Erythroblast (primary cell): ENCODE measurements around the gene AMACR.
A peak's percentile ranks its signal among the peaks of the same experiment; 100 is the strongest.

Experiments
- DNase-seq, 2 experiments: peaks; one replicate each; lab custom pipeline; 2025; lab: John Stamatoyannopoulos, UW
- GATA1 ChIP-seq: IDR thresholded peaks from 2 replicates; pipeline ENCODE4 v1.6.1; 2011; ENCODE audit warnings: low read depth, mild to moderate bottlenecking, control low read depth, low read length, moderate library complexity
- POLR2A ChIP-seq: IDR thresholded peaks from 2 replicates; pipeline ENCODE4 v1.6.1; 2011; ENCODE audit warnings: mild to moderate bottlenecking, low read length

Gene AMACR

DNA sequence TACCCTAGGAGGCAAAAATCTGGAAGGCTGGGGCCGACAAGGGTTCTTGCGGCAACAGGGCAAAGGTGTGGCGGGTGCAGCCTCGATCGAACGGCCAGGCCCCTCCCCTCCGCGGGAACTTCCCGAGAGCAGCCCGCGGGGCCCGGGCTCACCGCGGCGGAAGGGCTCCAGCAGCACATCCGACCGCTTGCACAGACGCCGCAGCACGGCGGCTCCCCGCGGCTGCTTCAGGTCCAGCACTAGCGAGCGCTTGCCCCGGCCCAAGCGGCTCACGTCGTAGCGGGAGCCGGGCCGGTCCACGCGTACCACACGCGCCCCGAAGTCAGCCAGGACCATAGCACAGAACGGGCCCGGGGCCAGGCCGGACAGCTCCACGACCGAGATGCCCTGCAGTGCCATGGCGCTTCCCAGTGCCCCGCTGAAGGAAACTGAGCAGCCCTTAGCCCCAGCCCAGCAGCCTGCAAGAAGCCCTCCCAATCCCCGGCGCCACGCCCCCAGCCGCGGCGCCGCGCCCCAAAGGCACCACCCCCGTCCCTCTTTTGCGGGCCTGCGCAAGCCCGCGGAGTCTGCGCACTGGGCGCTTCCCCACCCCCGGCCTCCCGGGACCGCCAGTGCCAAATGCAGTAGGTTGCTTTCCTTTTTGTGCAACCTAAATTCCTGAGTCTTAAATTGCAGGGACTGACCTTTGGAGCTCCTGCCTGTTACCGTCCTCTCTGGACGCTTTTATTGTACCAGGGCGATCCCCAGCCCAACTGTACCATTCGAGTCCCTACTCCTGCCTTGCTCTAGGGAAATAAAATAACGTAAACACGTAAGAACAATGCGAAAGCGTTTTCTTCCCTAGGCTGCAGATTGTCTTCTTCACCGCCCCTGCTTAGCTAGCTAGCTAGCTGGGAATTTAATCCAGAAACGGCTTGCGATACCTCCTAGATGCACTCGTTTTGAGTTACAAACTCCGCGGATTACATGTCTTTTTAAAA lies at the start of gene AMACR:
Gene AMACR (minus strand): TSS at position 430 of the 980 bp plus-strand sequence. CDS start 31 bp downstream, at position 399.
- DNase-seq: peak; percentile 92 to 93
- peak; percentile 86 for TF ChIP-seq POLR2A
- no peak for TF ChIP-seq GATA1

DNA sequence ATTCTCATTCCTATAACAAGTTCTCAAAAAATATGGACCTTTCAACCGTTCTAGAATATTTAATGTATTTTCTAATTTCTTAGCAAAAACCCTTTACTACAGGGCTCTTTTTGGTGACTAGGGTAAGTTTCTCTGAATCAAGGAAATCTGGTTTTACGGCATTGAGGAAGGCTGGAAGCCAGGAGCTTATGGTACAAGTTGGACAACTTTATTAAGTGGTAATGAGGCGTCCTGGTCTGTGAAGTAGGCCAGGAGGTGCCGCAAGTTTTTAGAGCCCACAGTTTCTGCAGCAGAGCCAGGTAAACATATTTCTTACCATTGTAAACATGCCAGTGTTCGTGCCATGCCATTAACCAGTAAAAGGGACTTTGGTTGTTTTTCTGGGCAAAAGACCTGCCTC lies 49.7 kb upstream of the AMACR start:
- no peak for TF ChIP-seq POLR2A
- TF ChIP-seq GATA1: no peak
- DNase-seq: no peak

GRCh38 chr5:34057118-34057517 lies 49.3 kb upstream of the AMACR start:
- DNase-seq: no peak
- TF ChIP-seq POLR2A (no peak), GATA1 (no peak)

GRCh38 chr5:34055667-34056066 lies 47.8 kb upstream of the AMACR start:
- DNase-seq: no peak
- no peak for TF ChIP-seq POLR2A
- no peak for TF ChIP-seq GATA1

GRCh38 chr5:34054400-34054729 lies 46.5 kb upstream of the AMACR start:
- DNase-seq: no peak
- TF ChIP-seq GATA1 (no peak), POLR2A (no peak)

GRCh38 chr5:34053571-34054399 lies 45.9 kb upstream of the AMACR start:
- no peak for DNase-seq
- TF ChIP-seq POLR2A (no peak), GATA1 (no peak)

GRCh38 chr5:34053133-34053532 lies 45.3 kb upstream of the AMACR start:
- TF ChIP-seq GATA1 (no peak), POLR2A (no peak)
- DNase-seq: no peak

DNA sequence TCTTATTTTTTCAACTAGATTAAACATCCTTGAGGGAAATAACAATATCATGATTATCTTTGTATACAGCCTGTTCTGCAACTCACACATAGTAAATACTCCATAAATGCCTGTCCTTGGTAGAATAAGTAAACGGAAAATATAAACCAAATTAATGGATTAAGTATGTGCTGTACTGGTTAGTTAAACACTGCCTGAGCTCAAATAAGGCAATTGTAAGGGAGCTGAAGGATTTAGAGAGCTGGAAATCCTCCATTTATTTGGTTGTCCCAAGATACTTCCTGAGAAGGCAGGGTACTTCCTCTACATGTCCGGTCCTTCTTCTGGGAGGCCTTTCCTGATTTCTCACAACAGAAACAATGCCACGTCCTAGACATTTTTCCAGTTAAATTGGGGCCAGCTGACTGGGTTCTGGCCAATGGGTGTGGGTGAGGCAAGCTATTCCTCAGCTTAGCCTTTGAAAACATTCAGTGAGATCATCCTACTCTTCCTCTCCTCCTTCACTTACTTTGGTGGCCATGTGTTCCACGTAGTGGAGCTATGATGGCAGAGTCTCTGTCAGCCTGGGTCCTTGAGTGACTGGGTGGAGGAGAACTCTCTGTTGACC lies 43.6 kb upstream of the AMACR start:
- TF ChIP-seq GATA1: no peak
- TF ChIP-seq POLR2A: no peak
- DNase-seq: no peak

GRCh38 chr5:34047774-34048572 lies 40.1 kb upstream of the AMACR start:
- no peak for DNase-seq
- TF ChIP-seq GATA1 (no peak), POLR2A (no peak)

DNA sequence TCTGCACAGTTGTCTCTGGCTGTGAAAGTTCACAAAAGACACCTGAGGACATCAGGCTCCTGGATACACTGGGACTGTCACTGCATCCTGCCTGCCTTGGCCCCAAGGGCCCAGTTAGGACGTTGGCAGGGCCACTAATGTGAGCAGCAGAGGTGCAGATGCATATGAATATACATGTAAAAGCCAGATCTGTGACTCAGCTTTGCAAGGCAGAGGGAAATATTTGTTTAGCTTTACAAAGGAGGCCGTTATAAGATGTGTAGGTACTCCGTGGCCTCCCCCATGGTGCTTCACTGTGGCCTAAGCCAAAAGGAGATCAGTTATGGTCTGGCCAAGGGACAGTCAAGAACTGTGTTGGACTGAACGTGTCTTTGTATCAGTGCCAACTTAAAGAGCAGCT lies 39.3 kb upstream of the AMACR start:
- DNase-seq: no peak
- no peak for TF ChIP-seq POLR2A
- TF ChIP-seq GATA1: no peak

GRCh38 chr5:34045996-34046395 lies 38.1 kb upstream of the AMACR start:
- DNase-seq: no peak

GRCh38 chr5:34045023-34045422 lies 37.2 kb upstream of the AMACR start:
- no peak for TF ChIP-seq GATA1
- TF ChIP-seq POLR2A: no peak
- DNase-seq: no peak

More at GRCh38 chr5:34045996-34046395, 38.1 kb upstream of the AMACR start:
- no peak for TF ChIP-seq GATA1
- no peak for TF ChIP-seq POLR2A
